PC-9 (cell line): ENCODE results near the gene USH2A.

Experiments used
- EZH2 ChIP-seq: fragments of 200-600 bp; sonication (generic); IDR thresholded peaks from 2 replicates; pipeline ENCODE4 v1.8.0; 2017; ENCODE audit warnings: antibody characterized with exemption, low read depth
- TF ChIP-seq, protein P1 (sequence below): fragments of 200-600 bp; sonication (generic); conservative IDR thresholded peaks from 2 replicates; pipeline ENCODE4 v1.6.1; 2017; ENCODE audit warnings: mixed run types, antibody characterized with exemption, mild to moderate bottlenecking, moderate library complexity

DNA sequence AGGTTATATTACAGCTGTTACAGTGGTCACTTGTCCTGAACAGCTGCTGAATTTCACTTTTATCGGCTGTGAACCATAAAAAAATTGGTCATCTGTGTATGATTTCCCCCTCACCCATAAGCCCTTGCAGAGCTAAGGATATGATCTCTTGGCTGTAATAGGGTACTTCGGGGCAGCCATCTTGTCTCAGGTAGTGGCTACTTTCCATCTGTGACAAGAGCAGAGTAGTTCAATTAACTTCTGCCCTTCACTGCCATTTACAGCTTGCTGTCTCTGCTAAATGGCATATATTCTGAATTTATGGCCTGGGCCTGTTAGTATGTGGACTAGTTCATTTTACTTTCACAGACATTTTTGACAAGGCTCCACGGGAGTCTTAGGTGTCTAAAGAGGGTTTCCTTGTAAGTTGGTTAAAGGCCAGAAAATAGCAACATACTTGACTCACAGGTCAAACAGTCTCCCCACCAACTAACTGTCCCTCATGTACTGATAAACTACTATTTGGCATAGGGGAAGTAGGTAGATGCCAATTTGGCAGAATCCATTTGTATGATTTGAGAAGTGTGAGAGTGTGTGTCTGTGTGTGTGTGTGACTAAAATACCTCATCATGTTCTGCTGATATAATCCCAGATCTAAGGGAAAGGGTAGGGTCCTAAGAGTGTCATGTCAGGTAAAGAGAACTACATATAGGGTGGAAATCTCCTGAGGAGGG lies 704.5 kb downstream of the USH2A start:
- TF ChIP-seq, protein P1, sequence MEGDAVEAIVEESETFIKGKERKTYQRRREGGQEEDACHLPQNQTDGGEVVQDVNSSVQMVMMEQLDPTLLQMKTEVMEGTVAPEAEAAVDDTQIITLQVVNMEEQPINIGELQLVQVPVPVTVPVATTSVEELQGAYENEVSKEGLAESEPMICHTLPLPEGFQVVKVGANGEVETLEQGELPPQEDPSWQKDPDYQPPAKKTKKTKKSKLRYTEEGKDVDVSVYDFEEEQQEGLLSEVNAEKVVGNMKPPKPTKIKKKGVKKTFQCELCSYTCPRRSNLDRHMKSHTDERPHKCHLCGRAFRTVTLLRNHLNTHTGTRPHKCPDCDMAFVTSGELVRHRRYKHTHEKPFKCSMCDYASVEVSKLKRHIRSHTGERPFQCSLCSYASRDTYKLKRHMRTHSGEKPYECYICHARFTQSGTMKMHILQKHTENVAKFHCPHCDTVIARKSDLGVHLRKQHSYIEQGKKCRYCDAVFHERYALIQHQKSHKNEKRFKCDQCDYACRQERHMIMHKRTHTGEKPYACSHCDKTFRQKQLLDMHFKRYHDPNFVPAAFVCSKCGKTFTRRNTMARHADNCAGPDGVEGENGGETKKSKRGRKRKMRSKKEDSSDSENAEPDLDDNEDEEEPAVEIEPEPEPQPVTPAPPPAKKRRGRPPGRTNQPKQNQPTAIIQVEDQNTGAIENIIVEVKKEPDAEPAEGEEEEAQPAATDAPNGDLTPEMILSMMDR, result no peak
- TF ChIP-seq EZH2, result no peak
